Stimulated activated CD4-positive, alpha-beta T cell treated with anti-CD3 and anti-CD28 coated beads, Interleukin-12 subunit alpha, Interleukin-12 subunit beta, amount 100 ng/mL, for 4 hours (primary cell): ENCODE data around the gene FAM50A.

ENCODE experiments used
- DNase-seq: peaks from one replicate; pipeline ENCODE4 v3.0.0-alpha.2; 2020

FAM50A gene

DNA sequence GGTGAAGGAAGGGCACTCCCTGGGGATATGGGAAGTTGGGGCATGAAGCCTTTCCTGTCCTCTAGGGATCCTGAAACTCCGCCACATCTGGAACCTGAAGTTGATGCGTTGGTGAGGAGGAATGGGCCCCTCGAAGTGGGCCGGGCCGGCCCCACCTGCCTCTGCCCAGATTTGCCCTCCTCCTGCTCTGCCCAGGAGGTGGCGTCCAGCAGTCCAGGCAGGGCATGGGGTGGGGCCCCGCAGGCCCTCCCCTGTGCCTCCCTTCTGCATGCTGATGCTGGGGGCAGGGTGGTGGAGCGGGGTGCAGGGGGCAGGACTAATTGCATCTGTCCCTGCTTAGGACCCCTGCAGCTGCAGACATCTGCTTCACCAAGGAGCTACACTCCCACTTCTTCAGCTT, 30.8 kb upstream of the FAM50A start:
- DNase-seq, result no peak

DNA sequence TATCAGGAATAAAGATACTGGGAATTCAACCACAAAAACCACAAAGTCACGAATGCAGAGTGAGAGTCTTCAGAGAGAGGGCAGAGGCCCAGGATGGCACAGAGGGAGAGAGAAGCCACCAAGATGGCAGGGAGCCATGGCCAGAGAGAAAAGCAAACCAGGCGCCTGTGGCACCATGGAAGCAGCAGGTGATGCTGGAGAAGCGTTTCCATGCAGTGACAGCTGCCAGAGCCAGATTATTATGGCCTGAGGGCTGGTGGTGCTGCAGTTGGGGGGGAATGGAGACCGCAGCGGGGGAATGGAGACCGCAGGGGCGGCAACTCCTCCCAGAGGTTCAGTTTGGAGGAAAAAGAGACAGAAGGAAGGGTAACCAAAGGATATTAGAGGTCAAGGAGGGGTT, 26.8 kb upstream of the FAM50A start:
- no peak for DNase-seq

GRCh38 chrX:154419189-154419588, 24.8 kb upstream of the FAM50A start:
- DNase-seq, result no peak

DNA sequence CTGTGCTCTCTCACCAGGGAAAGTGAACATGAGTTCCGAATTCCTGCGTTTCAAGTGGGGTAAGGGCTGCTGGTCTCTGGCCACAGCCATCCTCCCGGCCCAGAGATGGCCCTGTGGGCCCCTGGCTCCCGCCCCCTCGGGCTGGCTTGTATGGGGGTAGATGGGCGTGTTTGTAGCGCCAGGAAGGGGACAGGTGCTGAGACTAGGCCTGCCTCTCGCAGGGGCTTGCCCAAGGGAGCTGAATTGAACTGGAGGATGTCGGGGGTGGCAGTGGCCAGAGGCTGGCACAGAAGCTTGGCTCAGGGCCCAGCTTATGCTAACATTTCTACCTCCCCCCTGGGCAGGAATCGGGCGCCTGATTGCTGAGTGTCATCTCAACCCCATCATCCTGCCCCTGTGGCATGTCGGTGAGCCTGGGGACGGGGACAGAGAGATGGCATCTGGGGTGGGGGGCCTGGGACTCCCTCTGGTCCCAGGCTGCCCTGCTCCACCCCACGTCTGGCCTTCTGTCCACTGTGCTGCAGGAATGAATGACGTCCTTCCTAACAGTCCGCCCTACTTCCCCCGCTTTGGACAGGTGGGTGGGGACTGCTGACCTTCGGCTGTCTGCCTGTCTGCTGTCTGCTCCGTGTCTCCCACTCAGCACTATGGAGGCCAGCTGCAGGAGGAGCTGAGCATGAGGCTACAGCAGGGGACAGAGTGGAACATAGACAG, 24.1 kb upstream of the FAM50A start:
- DNase-seq, result no peak

DNA sequence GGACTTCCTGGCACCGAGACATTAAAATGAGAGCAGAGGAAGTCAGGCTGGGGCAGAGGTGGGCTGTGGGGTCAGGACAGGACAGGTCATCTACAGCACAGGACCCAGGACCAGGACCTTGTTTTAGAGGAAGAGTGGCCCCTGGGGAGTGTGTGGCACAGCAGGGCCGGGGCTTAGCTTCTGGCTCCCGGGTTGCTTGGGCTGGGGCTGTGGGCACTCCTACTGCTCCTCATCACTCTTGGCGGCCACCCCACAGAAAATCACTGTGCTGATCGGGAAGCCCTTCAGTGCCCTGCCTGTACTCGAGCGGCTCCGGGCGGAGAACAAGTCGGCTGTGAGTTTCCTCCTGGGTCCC, 23.6 kb upstream of the FAM50A start:
- DNase-seq, result no peak

DNA sequence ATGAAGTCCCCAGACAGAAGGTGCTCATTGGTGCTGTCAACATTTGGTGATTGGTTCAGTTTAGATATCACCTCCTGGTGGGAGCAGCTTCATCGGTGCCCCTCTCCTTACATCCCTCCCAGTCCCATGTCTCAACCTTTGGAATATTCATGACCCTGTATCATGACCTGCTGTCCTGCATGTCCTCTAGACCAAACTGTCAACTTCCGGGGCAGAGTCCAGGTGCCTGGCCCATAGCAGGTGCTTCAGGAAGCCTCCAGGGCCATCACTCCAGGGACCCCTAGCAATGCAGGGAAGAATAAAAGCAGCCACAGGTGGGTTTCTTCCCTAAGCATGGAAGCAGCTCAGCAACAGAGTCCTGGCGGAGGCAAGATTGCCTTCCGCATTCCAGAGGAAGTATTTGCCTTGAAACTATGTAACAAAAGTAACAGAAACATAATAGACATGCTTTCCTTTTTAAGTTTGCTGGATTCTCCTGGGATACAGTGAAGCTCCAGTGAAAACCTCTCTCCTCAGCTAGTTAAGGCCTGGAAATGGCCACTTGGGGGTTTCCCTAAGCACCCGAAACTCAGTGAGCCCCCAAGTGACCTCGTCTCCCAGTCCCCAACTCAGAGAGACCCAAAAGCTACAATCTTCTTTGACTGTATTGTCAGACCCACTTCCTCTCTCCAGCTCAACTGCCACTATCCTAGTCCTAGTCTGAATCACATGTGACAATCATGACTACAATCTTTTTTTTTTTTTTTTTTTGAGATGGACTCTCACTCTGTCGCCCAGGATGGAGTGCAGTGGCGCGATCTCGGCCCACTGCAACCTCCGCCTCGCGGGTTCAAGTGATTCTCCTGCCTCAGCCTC, 16.8 kb upstream of the FAM50A start:
- DNase-seq, result no peak

GRCh38 chrX:154428176-154429171, 15.5 kb upstream of the FAM50A start, which contains the start of gene ATP6AP1:
Gene ATP6AP1 (plus strand): TSS chrX:154428677. CDS start chrX:154428693, 16 bp downstream.
- DNase-seq, result peak; percentile 80

- no peak for DNase-seq
These were observed 14.2 kb upstream of the FAM50A start for GRCh38 chrX:154429711-154430110.

- no peak for DNase-seq
These were observed 13.5 kb upstream of the FAM50A start for GRCh38 chrX:154430479-154430878.

GRCh38 chrX:154430916-154431315, 13.0 kb upstream of the FAM50A start:
- no peak for DNase-seq

- DNase-seq, result no peak
These were observed 12.6 kb upstream of the FAM50A start for GRCh38 chrX:154431341-154431740.

- DNase-seq, result no peak
These were observed 11.7 kb upstream of the FAM50A start for GRCh38 chrX:154432210-154432609.

DNA sequence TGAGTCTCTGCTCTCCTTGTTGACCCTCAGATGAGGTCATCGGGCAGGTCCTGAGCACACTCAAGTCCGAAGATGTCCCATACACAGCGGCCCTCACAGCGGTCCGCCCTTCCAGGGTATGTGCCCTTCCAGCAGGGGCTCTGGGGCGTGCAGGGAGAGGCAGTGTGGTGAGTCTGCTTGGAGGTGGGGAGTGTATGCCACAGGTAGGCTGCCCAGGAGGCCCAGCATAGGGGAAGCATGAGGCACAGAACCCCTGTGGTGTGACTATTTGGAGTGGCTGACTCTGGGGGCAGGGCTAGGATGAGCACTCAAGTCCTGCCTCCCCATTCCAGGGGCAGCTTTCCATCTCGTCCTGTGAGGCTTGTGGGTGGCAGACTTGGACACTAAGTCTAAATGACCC, 10.3 kb upstream of the FAM50A start:
- DNase-seq, result no peak

- DNase-seq, result no peak
These were observed 9.4 kb upstream of the FAM50A start for GRCh38 chrX:154434394-154435168.

DNA sequence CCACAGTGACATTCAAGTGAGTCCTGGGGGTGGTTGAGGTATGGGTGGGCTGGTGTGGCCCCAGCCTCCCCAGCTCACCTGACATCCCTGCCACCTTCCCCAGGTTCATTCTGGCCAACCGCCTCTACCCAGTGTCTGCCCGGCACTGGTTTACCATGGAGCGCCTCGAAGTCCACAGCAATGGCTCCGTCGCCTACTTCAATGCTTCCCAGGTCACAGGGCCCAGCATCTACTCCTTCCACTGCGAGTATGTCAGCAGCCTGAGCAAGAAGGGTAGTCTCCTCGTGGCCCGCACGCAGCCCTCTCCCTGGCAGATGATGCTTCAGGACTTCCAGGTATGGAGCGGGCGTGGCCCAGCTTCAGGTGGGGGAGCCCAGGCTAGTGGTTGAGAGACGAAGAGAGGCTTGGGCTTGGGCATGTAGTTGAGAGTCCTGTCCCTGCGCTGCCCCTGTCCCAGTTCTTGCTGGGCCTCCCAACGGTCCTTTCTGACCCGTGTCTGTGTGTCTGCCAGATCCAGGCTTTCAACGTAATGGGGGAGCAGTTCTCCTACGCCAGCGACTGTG, 8.7 kb upstream of the FAM50A start:
- DNase-seq, result no peak

- peak; percentile 41 for DNase-seq
These were observed 7.5 kb upstream of the FAM50A start for GRCh38 chrX:154436374-154436982.

DNA sequence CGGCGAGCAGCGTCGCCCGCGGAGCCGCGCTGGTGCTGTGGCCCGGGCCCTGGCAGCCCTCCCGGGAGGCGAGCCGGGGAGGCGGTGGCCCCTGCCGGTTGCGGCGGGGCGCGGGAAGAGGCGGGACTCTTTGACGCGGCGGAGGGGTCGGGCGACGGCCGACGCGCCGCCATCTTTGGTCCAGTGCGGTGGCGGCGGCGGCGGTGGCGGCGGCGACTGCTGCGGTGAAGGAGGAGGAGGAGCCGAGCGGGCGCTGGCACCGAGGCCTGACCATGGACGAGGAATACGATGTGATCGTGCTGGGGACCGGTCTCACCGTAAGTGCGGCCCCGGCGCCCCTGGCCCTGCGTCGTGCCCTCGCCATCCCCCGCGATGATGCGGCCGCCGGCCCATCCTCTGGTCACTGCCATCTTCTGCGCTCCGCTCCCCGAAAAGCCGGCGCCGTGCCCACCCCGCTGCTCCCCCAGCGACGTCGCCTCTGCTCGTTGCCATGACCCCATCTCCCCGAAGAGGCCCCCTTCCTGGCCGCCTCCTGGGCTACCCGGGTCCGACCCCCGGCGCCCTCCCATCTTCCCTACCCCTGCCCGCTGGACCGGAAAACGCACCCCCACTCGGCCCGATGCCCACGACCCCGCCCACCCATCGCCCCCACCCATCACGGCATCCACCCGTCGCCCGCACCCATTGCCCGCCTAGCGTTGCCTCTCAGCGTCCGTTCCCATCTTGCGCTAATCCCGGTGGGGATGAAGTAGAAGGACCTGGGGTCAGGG, 6.8 kb upstream of the FAM50A start, which contains the start of gene GDI1:
TSS of gene GDI1 (plus strand) at position 172 of the 770 bp plus-strand sequence. CDS start at position 273, 101 bp downstream.
- peak; percentile 56 for DNase-seq

DNA sequence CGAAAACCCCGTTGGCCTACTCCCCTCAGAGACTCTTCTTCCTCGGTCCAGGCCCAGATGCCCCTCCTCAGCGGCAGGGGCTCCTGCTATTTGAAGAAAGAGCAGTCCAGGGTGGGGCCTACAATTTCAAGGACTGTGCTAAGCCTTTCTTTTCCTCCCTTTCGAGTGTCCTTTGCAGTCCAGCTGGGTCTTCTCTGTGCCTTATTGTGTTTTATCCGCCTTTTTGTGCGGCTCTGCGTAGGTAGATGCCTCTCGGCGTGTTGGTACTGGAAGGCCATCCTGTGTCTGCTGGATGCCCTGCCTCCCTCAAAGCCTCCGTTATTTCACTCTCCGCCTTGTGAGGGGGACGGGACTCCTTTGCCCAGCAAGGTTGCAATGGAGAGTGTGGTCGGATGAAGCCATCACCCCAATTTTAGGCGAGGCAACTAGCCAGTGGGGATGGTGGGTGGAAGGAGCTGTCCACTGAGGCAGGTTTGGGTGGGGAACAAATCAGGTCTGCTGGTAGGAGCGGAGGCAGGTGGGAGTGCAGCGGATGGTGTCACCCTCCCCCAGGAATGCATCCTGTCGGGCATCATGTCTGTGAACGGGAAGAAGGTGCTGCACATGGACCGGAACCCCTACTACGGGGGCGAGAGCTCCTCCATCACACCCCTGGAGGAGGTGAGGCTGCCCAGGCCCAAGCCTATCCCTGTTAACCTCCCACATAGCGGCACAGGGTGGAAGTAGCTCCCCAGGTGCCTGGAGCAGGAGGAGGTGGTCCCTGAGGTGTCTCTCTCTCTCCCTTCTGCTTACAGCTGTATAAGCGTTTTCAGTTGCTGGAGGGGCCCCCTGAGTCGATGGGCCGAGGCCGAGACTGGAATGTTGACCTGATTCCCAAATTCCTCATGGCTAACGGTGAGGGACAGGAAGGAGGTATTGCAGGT, 5.7 kb upstream of the FAM50A start:
- DNase-seq, result no peak

DNA sequence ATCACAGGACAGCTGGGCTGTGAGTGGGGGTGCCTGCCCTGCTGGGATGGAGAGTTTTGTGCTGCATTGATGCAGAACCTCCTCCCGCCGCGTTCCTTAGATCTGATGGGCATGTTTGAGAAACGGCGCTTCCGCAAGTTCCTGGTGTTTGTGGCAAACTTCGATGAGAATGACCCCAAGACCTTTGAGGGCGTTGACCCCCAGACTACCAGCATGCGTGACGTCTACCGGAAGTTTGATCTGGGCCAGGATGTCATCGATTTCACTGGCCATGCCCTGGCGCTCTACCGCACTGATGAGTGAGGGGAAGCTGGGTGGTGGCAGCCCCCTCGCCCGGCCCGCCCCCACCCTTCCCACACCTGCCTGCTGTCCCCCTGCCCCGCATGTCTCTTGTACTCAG, 4.1 kb upstream of the FAM50A start:
- DNase-seq, result no peak
